GM21423 (cell line): Measurements from ENCODE around the gene FRMD1.

Source experiments
- ATAC-seq: cut with Tn5 transposase; IDR thresholded peaks from one replicate; pipeline ENCODE4 v1.9.1; 2021; ENCODE audit warnings: mild to moderate bottlenecking, moderate library complexity; ENCODE audit not compliant: unreplicated experiment

The FRMD1 gene

GRCh38 chr6:168032005-168032760 lies 46.8 kb downstream of the FRMD1 start:
- no peak for ATAC-seq

GRCh38 chr6:168031411-168031971 lies 47.5 kb downstream of the FRMD1 start:
- ATAC-seq = no peak

DNA sequence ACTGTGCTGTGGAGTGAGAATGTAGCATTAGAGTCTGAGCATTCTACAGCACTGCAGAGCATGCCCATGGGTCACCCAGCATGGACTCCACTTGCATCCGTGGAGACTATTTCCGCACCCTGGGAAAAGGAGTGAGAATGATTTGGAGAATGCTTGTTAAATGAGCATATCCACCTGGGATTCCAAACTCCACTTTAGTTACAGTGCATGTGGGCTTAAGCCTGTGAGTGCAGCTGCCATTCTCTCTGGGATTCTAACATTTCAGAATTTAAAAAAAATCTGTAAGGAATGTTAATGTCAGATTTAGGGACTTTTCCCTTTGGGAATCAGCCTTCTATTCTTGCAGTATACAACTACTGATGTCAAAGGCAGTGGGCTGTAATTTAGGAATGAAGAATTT lies 48.1 kb downstream of the FRMD1 start:
- no peak for ATAC-seq

- ATAC-seq = no peak
Measured at GRCh38 chr6:168030218-168030746, 48.7 kb downstream of the FRMD1 start.

DNA sequence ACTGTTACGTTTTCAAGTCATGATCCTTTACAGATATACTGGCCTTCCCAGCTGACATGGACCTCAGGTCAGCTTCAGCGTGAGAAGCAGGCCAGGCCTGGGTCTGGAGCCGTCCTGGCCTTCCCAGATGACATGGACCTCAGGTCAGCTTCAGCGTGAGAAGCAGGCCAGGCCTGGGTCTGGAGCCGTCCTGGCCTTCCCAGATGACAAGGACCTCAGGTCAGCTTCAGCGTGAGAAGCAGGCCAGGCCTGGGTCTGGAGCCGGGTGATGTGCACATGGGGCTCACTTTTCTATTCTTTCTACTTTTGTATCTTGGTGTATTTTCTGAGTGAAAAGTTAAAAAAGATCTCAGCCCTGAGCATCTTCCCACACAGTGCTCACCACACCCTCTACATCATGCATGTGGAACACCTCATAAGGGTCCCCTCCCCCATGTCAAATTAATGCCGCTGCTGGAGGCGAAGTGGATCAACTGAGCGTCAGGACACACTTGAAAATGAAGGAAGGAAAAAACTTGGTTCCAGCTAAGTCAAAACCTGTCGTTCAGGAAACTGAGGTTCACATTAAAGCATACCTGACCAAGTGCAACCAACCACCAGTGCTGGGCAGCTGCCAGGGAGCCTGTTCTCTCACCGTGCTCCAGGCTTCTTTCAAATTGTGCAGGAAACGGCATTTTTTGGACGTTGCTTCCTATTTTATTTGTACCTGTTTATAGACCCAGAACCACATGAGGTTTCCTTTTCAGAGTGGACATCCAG lies 49.4 kb downstream of the FRMD1 start:
- ATAC-seq = no peak

- no peak for ATAC-seq
Measured at GRCh38 chr6:168028181-168028580, 50.8 kb downstream of the FRMD1 start.

- no peak for ATAC-seq
Measured at GRCh38 chr6:168027521-168027920, 51.5 kb downstream of the FRMD1 start.

- ATAC-seq = no peak
Measured at GRCh38 chr6:168026925-168027324, 52.1 kb downstream of the FRMD1 start.

GRCh38 chr6:168025831-168026710 lies 52.9 kb downstream of the FRMD1 start:
- ATAC-seq = no peak

- no peak for ATAC-seq
Measured at GRCh38 chr6:168024951-168025510, 54.0 kb downstream of the FRMD1 start.

DNA sequence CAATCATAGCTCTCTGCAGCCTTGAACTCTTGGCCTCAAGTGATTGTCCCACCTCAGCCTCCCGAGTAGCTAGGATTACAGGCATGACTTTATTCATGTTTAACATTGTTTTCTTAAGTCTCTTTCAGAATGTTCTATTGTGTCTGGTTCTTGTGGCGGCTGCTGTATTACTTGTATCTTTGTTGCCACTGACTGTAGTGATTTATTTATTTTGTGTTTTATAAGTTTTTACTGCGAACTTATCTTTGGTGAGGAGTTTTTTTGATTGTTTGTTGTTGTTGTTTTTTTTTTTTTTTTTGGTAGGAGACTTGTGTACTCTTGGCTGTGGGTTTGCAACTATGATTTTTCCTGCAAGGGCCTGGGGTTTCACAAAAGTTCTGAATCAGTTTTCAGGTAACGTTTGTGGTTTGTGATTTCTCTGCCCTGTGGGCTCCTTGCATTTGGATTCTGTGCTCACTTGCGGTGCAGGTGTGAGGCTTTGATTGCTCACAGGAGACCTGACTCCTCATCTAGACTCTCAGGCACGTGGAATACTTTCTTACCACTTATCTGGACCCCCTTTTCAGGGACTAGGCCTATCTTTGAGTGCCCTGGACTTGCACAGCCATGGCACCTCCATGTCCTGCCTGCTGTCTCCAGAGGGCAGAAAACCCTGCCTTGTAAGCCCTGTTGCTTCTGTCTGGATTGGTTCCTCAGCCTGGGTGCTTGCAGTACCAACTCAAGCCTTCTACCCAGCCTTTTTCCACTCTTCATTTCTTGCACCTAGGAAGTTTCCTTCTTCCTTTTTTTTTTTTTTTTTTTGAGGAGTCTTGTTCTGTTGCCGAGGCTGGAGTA lies 56.3 kb downstream of the FRMD1 start:
- ATAC-seq = no peak

- no peak for ATAC-seq
Measured at GRCh38 chr6:168021581-168021980, 57.4 kb downstream of the FRMD1 start.

DNA sequence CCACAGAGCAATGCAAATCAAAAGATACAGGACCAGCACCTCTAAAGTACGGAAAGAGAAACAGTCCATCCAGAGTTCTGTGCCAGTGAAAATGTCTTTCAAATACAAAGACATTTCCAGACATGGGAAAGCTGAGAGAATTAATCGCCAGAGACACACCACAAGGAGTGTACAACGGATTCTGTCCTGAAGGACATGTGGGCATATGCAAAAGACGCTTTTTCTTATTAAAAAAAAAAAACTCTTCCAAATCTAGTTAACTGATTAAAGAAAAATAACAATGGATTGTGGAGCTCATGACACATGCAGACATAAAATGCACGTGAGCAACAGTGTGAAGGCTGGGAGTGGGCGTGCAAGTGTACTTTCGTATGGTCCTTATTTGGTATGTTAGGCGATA lies 58.8 kb downstream of the FRMD1 start:
- no peak for ATAC-seq

GRCh38 chr6:168018664-168019063 lies 60.3 kb downstream of the FRMD1 start:
- no peak for ATAC-seq

- no peak for ATAC-seq
Measured at GRCh38 chr6:168017629-168018028, 61.4 kb downstream of the FRMD1 start.

GRCh38 chr6:168016721-168017525 lies 62.1 kb downstream of the FRMD1 start:
- ATAC-seq = no peak

GRCh38 chr6:168016176-168016620 lies 62.8 kb downstream of the FRMD1 start:
- no peak for ATAC-seq

DNA sequence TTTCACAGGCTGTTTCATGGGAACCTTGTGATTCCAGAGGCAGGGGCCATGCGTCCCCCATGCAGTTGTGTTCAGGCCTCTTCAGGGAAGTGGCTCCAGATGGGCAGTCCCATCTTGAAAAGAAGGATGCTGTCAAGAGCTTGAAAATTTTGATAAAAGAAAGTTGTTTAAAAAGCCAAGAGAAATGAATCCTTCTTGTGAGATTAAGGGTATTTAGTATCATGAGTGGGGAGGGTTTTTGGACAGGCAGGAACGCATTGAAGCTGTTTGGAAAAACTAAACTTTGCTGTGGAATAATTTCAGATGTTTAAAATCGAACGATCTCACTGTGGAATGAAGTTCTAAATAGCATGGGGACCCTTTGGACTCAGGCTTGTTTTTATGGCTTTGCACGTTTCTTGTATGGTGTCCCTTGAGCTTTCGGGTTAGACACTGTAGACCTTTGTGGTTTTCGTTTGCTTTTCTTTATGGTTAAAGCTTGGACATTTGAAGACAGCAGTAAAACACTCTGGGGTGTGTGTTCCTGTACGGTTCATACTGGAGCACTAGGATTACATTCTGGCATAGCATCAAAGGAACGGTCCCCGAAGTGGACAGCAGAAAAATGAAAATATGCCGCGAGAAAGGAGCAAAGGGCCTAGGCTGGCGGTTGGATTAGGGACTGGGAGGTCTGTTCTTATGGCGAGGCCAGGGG lies 63.4 kb downstream of the FRMD1 start:
- no peak for ATAC-seq
